LNCAP (cell line): ENCODE results near the gene CENPQ.

Experiments used
- CTCF ChIP-seq: fragments of 450-650 bp; IDR thresholded peaks from 2 replicates; pipeline ENCODE4 v1.5.1; 2017; ENCODE audit warnings: mild to moderate bottlenecking

Gene CENPQ

GRCh38 chr6:49454787-49455709 lies 8.1 kb upstream of the CENPQ start:
- TF ChIP-seq CTCF, result no peak

- no peak for TF ChIP-seq CTCF
Observed at GRCh38 chr6:49457771-49458170, 5.4 kb upstream of the CENPQ start.

GRCh38 chr6:49462071-49462470 lies 1.1 kb upstream of the CENPQ start:
- no peak for TF ChIP-seq CTCF

- no peak for TF ChIP-seq CTCF
Observed at GRCh38 chr6:49462599-49462926, 607 bp upstream of the CENPQ start.

GRCh38 chr6:49463612-49463967 lies 420 bp downstream of the CENPQ start:
- no peak for TF ChIP-seq CTCF

- no peak for TF ChIP-seq CTCF
Observed at GRCh38 chr6:49464691-49465090, 1.5 kb downstream of the CENPQ start.

GRCh38 chr6:49468042-49468441 lies 4.9 kb downstream of the CENPQ start:
- TF ChIP-seq CTCF, result no peak
